Ureter (tissue), 1 donor: ENCODE results near the gene ADAMTS6. TPM values are rescaled to one million over a fixed set of nuclear protein-coding genes. Genes with fewer than 3 reads are reported as not detected.

ENCODE experiments used
- DNase-seq: peaks from one replicate; pipeline ENCODE4 v3.0.0-alpha.2; 2020; ENCODE audit warnings: low spot score
- total RNA-seq: library from RNA; stranded (reverse); gene quantifications from one replicate; pipeline ENCODE4 v1.2.4, GENCODE V29; 2023
- donor health status: DM: yes; HTN: yes; CAD: no.

The ADAMTS6 gene
- total RNA-seq, 1 donor from 2014 or later: 2.6 TPM

- no peak for DNase-seq
Measured at GRCh38 chr5:65104831-65105230, 376.9 kb downstream of the ADAMTS6 start.

GRCh38 chr5:65103756-65104440, 377.8 kb downstream of the ADAMTS6 start:
- DNase-seq: no peak

- DNase-seq: peak; percentile 64
Measured at GRCh38 chr5:65102976-65103711, 378.6 kb downstream of the ADAMTS6 start.

- DNase-seq: no peak
Measured at GRCh38 chr5:65102371-65102975, 379.2 kb downstream of the ADAMTS6 start.

- DNase-seq: no peak
Measured at GRCh38 chr5:65101632-65102100, 380.1 kb downstream of the ADAMTS6 start.

GRCh38 chr5:65100911-65101631, 380.6 kb downstream of the ADAMTS6 start:
- DNase-seq: peak; percentile 61

Other genes starting within 250 kb of the ADAMTS6 start
- 2.3 TPM for gene CENPK, start 81.2 kb upstream of the ADAMTS6 start, total RNA-seq
- gene PPWD1, start 81.4 kb upstream of the ADAMTS6 start, total RNA-seq: 50.4 TPM
- 11.2 TPM for gene TRIM23, start 142.4 kb upstream of the ADAMTS6 start, total RNA-seq
- 2.3 TPM for gene SHLD3, start 143.1 kb upstream of the ADAMTS6 start, total RNA-seq
- gene TRAPPC13, start 143.1 kb upstream of the ADAMTS6 start, total RNA-seq: 35.2 TPM
- 4.6 TPM for gene SGTB, start 240.2 kb upstream of the ADAMTS6 start, total RNA-seq
- gene NLN, start 240.3 kb upstream of the ADAMTS6 start, total RNA-seq: 23.8 TPM